Astrocyte (in vitro differentiated cells and primary cell): ENCODE data around the gene IRF2. TPM values are rescaled to one million over a fixed set of nuclear protein-coding genes. Genes with fewer than 3 reads are reported as not detected.

Experiments used
- DNase-seq: peaks from one replicate; pipeline ENCODE4 v3.0.0-alpha.2; 2010; ENCODE audit warnings: low read depth
- FAIRE-seq: peaks from 2 replicates; lab custom pipeline; 2011; peaks lifted over from hg19 to GRCh38; lab: Jason Lieb, UNC
- H2AFZ ChIP-seq: 2 replicates; pipeline ENCODE4 v1.6.0; 2012; ENCODE audit warnings: low read depth, low read length, inconsistent platforms
- H3K27ac ChIP-seq: 2 replicates; pipeline ENCODE4 v1.5.1; 2011; ENCODE audit warnings: low read depth, low read length, inconsistent platforms
- H3K27me3 ChIP-seq: 2 replicates; pipeline ENCODE4 v1.6.0; 2011; ENCODE audit warnings: low read length, inconsistent platforms; ENCODE audit not compliant: insufficient read depth
- H3K36me3 ChIP-seq: 2 replicates; pipeline ENCODE4 v1.5.1; 2011; ENCODE audit warnings: low read length, inconsistent platforms; ENCODE audit not compliant: insufficient read depth
- H3K4me1 ChIP-seq: 2 replicates; pipeline ENCODE4 v1.5.1; 2011; ENCODE audit warnings: low read length, inconsistent platforms; ENCODE audit not compliant: insufficient read depth
- H3K4me2 ChIP-seq: 2 replicates; pipeline ENCODE4 v1.6.0; 2012; ENCODE audit warnings: low read length, inconsistent platforms
- H3K4me3 ChIP-seq: 2 replicates; pipeline ENCODE4 v1.5.1; 2011; ENCODE audit warnings: low read depth, mild to moderate bottlenecking, low read length, inconsistent platforms; ENCODE audit not compliant: insufficient read depth
- H3K79me2 ChIP-seq: 2 replicates; pipeline ENCODE4 v1.6.0; 2012; ENCODE audit warnings: mild to moderate bottlenecking, low read length, inconsistent platforms; ENCODE audit not compliant: insufficient read depth
- H3K9ac ChIP-seq: 2 replicates; pipeline ENCODE4 v1.6.0; 2012; ENCODE audit warnings: mild to moderate bottlenecking, low read length, inconsistent platforms
- H3K9me3 ChIP-seq: 2 replicates; pipeline ENCODE4 v1.5.1; 2012; ENCODE audit warnings: low read depth, mild to moderate bottlenecking, low read length, inconsistent platforms; ENCODE audit not compliant: insufficient read depth
- H4K20me1 ChIP-seq: 2 replicates; pipeline ENCODE4 v1.6.0; 2012; ENCODE audit warnings: low read length, inconsistent platforms; ENCODE audit not compliant: insufficient read depth
- H3K27ac Mint-ChIP-seq: one replicate; pipeline ENCODE4 v1.8.0; 2021; ENCODE audit warnings: mild to moderate bottlenecking, mixed read lengths; ENCODE audit not compliant: unreplicated experiment
- H3K27me3 Mint-ChIP-seq: one replicate; pipeline ENCODE4 v1.8.0; 2021; ENCODE audit warnings: low read depth, mixed read lengths; ENCODE audit not compliant: unreplicated experiment
- H3K36me3 Mint-ChIP-seq: one replicate; pipeline ENCODE4 v1.8.0; 2021; ENCODE audit warnings: low read depth, mixed read lengths; ENCODE audit not compliant: unreplicated experiment
- H3K4me1 Mint-ChIP-seq: one replicate; pipeline ENCODE4 v1.8.0; 2021; ENCODE audit warnings: low read depth, mixed read lengths; ENCODE audit not compliant: unreplicated experiment
- H3K4me3 Mint-ChIP-seq: one replicate; pipeline ENCODE4 v1.8.0; 2021; ENCODE audit warnings: mild to moderate bottlenecking, moderate library complexity, mixed read lengths; ENCODE audit not compliant: unreplicated experiment
- H3K9me3 Mint-ChIP-seq: one replicate; pipeline ENCODE4 v1.8.0; 2021; ENCODE audit warnings: mild to moderate bottlenecking, mixed read lengths; ENCODE audit not compliant: unreplicated experiment
- CTCF ChIP-seq: IDR thresholded peaks from 2 replicates; pipeline ENCODE4 v1.5.1; 2011; ENCODE audit warnings: low read depth, mild to moderate bottlenecking, inconsistent platforms, low read length, moderate library complexity; ENCODE audit not compliant: insufficient read depth
- EZH2 ChIP-seq: IDR thresholded peaks from 2 replicates; pipeline ENCODE4 v1.6.1; 2012; ENCODE audit warnings: mild to moderate bottlenecking, low read length, inconsistent platforms; ENCODE audit not compliant: insufficient read depth
- total RNA-seq: library from RNA; stranded (reverse); gene quantifications from 2 replicates; pipeline ENCODE4 v1.2.1, GENCODE V29; 2021

The IRF2 gene
- total RNA-seq, 1 donor from 2014 or later, result 12.6 TPM

GRCh38 chr4:184470785-184471110, 3.6 kb downstream of the IRF2 start:
- H3K9ac ChIP-seq, result no peak overlapping the region
- H3K79me2 ChIP-seq, result peaks cover 81% of the 10 kb centered on the region
- H3K4me1 Mint-ChIP-seq, result peaks cover 15% of the 10 kb centered on the region
- FAIRE-seq (no peak), DNase-seq (no peak)
- peaks cover 2% of the 10 kb centered on the region for H3K36me3 Mint-ChIP-seq
- H3K27ac ChIP-seq, result no peak overlapping the region
- H3K9me3 Mint-ChIP-seq, result no peaks in the 10 kb centered on the region
- no peak overlapping the region for H3K4me3 ChIP-seq
- no peaks in the 10 kb centered on the region for H3K9me3 ChIP-seq
- H3K4me2 ChIP-seq, result no peak overlapping the region
- H3K27me3 Mint-ChIP-seq, result no peaks in the 10 kb centered on the region
- peaks cover 13% of the 10 kb centered on the region for H4K20me1 ChIP-seq
- no peaks in the 10 kb centered on the region for H3K27me3 ChIP-seq
- H3K27ac Mint-ChIP-seq, result no peak overlapping the region
- TF ChIP-seq CTCF (no peak), EZH2 (no peak)
- H3K36me3 ChIP-seq, result no peaks in the 10 kb centered on the region
- no peak overlapping the region for H3K4me3 Mint-ChIP-seq
- peaks cover 7% of the 10 kb centered on the region for H3K4me1 ChIP-seq
- no peak overlapping the region for H2AFZ ChIP-seq

DNA sequence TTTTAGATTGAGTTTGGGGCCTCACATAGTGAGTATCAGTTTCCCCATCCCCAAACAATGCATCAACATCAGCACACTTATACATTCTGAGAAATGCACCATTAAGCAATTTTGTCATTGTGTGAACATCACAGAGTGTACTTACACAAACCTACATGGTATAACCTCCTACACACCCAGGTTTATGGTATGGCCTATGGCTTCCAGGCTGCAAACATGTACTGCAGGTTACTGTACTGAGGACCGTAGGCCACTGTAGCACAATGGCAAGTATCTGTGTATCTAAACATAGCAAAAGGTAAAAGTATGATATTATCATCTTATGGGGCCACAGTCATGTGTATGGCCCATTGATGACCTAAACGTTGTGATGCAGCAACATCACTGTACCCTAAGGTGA, 7.7 kb downstream of the IRF2 start:
- H3K4me2 ChIP-seq, result no peak overlapping the region
- H3K36me3 ChIP-seq, result no peaks in the 10 kb centered on the region
- H3K4me1 Mint-ChIP-seq, result peaks cover 7% of the 10 kb centered on the region
- no peaks in the 10 kb centered on the region for H3K9me3 ChIP-seq
- no peak overlapping the region for H2AFZ ChIP-seq
- no peak overlapping the region for H3K4me3 Mint-ChIP-seq
- peaks cover 70% of the 10 kb centered on the region for H3K79me2 ChIP-seq
- no peak overlapping the region for H3K27ac ChIP-seq
- no peaks in the 10 kb centered on the region for H3K27me3 Mint-ChIP-seq
- no peak overlapping the region for H3K4me3 ChIP-seq
- H3K4me1 ChIP-seq, result no peaks in the 10 kb centered on the region
- no peaks in the 10 kb centered on the region for H3K27me3 ChIP-seq
- H3K9ac ChIP-seq, result no peak overlapping the region
- no peak overlapping the region for H3K27ac Mint-ChIP-seq
- H3K9me3 Mint-ChIP-seq, result no peaks in the 10 kb centered on the region
- FAIRE-seq (no peak), DNase-seq (no peak)
- peaks cover 2% of the 10 kb centered on the region for H3K36me3 Mint-ChIP-seq
- H4K20me1 ChIP-seq, result peaks cover 26% of the 10 kb centered on the region
- TF ChIP-seq EZH2, result no peak
- TF ChIP-seq CTCF, result no peak

DNA sequence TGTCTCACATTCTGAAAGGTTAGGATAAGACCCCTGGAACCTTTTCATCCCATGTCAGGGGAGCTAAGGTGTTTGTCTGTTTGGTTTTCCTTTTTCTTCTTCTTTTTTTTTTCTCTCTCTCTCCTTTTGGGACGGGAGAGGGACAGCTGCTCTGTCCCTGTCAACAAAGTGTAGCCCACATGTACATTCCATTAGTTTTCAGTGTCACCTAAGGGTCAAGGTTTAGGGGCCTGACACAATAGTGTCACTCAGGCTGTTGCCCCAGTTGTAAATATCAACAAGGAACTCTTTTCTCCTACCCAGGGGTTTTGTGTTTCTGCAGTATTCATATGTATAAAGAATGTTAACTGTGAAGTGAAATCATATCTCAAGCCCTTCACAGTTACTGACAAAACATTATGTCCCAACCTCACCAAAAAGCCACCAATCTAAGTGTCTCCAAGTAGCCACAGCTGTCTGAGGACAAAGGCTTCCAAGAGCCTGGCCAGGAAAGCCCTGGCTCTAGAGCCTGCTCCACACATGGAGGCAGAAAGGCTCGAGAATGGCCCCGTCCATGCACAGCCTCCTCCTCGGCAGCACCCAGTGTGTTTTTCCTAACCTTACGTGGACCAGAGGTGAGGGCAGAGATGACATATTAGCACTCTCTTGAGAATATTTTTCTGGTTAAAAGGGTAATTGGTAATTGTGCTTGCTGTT, 9.4 kb downstream of the IRF2 start:
- DNase-seq (no peak), FAIRE-seq (peak; percentile 20)
- H3K4me3 Mint-ChIP-seq, result no peak overlapping the region
- no peaks in the 10 kb centered on the region for H3K9me3 Mint-ChIP-seq
- Histone ChIP-seq H3K27ac (no peak overlapping the region), H3K9me3 (no peaks in the 10 kb centered on the region), H4K20me1 (peaks cover 35% of the 10 kb centered on the region), H3K79me2 (peaks cover 59% of the 10 kb centered on the region), H3K36me3 (no peaks in the 10 kb centered on the region), H2AFZ (no peak overlapping the region), H3K4me2 (no peak overlapping the region), H3K9ac (no peak overlapping the region), H3K27me3 (no peaks in the 10 kb centered on the region), H3K4me1 (no peaks in the 10 kb centered on the region), H3K4me3 (no peak overlapping the region)
- TF ChIP-seq EZH2 (no peak), CTCF (no peak)
- H3K4me1 Mint-ChIP-seq, result peaks cover 15% of the 10 kb centered on the region
- no peak overlapping the region for H3K27ac Mint-ChIP-seq
- H3K27me3 Mint-ChIP-seq, result no peaks in the 10 kb centered on the region
- peaks cover 2% of the 10 kb centered on the region for H3K36me3 Mint-ChIP-seq
